ENCODE results near the gene GTF2A1.

Gene GTF2A1

DNA sequence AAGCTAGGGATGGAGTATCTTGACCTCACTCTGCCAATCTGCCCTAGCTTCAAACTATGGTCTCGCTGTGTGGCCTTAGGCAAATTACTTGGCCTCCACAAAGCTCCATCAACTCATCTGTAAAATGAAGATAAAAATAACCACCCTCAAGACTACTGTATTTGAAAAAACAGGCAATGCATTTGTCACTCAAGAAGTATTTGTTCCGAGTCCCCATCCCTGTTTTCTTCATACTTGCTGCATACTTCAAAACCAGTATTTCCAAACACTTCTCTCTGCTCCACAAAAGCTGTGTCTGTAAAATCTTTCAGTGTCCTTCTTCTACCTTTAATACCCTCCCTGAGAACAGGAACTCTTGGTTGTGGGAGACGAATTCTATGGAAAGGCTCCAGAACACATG lies 47.9 kb downstream of the GTF2A1 start:
- no peak for DNase-seq

DNA sequence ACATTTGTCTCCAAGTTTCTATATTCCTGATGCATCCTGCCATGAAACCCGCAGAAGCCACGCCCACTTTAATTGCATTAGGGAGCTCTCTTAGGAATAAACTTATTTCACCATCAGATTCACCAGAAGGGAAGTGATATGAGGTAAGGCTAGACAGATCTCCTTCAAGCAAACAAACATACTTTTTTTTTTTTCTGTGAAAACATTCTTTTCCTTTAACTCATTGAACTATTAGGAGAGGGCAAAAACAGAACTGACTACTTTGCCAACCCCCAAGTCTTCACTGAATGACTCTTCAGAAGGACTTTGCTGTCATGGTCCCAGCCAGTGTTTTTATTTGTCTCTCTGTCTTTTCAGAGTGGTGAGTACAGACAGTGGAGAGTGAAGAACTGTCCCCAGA lies 48.4 kb downstream of the GTF2A1 start:
- no peak for DNase-seq

DNA sequence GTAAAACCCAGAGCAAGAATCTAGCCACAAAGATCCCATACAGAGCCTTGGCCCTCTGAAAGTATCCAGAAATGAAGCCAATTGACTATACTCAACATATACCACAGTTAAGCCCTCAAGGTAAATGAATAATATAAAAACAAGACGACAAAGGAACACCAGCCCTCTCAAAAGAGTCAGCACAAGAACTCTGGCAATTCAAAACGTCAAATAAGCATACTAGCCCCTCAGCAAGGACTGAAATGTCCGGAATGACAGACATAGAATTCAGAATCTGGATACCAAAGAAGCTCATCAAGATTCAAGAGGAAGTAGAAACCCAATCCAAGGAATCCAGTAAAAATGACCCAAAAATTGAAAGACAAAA lies 49.9 kb downstream of the GTF2A1 start:
- DNase-seq: peak in 1 of 2 experiments; percentile 49

DNA sequence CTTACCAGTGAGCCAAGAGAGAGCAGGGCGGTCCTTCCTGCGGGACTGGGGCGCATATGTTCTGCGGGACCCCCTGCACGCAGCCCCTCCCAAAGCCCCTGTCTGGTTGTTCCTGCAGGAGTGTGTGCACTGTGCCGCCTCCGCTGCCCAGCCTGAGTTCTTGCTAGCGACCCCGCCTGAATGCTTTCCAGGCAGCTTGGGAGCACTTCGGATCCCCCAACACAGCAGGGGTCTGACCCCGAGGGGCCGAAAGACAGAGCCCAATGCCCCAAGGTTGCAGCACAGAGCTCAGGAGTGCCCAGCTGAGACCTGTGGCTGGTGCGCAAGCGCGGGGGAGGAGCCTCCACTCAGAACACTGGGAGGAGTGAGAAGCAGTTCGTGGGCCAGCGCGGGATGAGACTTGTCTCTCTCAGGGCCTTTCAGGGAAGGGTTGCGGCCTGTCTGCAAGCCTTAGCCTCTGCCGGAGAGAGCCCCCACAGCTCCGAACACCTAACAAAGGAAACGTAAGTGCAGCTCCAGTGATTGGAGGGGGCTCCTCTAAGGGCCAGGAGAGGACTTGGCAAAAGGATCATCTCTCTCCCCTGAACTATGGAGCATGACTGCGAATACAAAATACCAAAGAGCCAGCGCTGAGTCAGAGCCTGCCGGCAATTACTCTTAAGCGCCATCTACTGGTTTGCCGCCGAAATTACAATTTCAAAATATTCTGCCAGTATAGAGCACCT lies 50.5 kb downstream of the GTF2A1 start:
- DNase-seq: peak; percentile 90 to 92

DNA sequence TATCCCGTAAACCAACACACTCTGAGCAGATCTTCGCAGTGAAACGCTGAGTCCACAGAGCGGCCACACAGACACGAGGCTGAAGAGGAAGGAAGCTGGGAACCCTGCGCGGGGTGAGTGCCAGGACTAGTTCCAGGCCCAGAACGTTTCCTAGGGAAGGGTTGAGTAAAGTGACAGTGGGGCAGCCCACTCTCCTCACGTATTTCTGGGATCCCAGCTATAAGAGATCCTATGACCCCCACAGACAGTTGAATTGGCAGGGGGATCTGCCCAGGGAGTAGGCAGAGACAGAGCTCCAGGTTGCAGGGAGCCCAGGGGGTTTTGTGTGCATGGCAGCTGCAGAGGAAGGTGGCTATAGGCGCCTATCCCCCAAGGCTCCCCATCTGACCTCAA lies 51.1 kb downstream of the GTF2A1 start:
- peak; percentile 43 to 65 for DNase-seq

DNA sequence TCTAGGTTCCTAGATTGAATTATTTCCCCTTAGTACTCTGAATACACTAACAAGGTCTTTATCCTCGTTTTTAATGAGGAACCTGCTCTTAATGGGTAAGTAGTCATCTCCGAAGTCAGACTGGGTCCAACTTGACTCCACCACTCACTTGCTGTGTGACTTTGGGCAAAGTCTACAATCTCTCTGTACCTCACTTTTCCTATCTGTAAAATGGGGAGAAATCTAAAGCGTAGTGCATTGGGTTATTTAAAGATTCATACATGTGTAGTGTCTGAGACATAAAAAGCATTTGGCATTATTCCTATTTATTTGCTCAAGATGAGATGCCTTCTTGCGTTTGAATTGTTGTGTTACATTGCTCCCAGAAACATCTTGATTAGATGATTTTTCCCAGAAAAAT lies 51.5 kb downstream of the GTF2A1 start:
- no peak for DNase-seq

DNA sequence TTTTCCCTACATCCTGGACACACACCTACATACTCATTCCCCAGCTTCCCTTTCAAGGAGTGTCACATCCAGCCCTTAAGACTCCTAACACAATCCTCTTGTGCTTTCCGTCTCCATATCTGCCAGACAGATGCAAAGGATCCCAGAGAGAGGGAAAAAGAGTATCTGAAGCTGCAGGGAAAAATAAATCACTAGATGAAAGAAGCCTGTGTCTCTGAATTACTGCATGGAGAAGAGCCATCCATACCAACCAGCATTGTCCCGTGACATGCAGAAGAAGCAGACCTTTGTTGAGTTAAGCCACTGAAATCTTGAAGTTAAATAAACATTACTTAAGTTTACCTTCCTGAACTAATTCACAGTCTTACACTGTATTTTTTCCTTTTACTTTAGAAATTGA lies 54.6 kb downstream of the GTF2A1 start:
- DNase-seq: no peak

DNA sequence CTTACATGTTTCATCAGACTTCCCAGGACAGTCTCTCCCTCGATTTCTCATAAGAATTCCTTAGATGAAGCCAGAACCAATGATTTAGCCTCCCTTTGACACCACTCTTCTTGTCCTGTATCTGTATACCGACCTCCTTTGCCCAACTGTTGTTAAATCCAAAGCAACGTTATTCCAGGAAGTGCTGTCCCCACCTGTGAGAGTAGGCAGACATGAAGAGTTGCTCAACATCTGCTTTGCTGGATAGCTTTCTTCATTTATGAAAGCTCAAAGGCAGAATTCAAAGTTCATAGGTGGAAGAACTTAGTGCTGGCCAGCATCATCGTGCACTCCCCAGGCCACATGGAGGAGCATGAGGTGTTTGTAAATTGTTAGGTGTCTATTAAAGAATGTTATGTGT lies 55.6 kb downstream of the GTF2A1 start:
- DNase-seq: no peak

DNA sequence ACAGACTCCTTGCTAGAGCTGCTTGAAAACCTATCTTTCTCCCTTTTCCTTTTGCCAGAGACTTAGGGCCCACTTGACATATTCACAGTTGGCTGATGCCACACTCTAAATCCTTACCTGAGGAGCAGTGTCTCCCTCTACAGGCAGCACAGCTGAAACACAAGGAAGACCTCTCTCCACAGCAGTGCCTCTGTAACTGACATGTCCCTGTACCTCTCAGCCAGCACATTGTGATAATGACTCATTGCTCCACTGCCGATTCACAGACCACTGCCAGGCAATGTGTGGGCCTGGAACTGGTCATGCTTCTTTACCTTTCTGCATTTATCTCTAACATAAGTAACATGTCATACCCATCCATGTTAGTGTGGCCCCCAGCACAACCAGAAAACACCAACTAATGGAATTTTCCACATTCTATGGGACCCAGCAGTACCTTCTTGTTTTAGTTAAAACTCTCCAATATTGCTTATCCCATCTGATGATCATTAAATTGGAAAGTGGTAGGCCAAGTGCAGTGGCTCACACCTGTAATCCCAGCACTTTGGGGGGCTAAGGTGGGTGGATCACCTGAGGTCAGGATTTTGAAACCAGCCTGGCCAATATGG lies 56.5 kb downstream of the GTF2A1 start:
- DNase-seq: peak; percentile 72 to 78

DNA sequence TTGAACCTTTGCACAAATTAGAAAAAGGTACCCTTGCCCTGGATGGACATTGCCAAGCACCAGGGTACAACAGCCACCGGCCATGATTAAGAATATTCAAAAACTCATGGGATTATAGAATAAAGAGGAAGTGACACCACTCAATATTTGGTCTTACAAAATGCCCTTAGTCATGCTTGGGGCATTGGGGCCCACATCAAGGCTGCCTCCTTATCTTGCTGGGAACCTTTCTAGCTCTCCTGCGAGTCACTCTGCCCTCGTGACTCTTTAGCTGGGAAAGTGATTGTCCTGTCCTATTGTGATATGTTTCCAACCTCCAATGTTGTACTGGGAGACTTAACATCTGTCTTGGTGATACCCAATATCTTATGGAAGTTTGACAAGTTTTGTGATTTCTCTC lies 57.8 kb downstream of the GTF2A1 start:
- DNase-seq: peak; percentile 57 to 63

DNA sequence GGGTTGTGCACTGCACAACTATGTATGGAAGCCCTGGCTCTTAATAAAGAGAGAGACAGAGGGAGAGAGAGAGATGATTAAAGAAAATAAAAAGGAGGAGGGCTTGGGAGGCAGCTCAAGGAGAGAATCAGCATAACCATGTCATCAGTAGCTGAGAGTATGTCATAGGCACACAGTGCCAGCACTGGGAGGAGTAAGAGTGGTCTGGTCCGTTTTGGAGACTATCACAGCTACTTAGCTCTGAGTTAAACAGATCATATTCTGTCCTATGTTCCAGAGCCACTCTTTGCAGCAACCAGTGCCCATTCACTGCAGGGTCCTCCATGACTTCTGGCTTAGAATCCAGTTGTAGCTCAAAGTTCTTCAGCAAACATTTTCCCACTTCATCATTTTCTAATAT lies 59.0 kb downstream of the GTF2A1 start:
- no peak for DNase-seq

DNA sequence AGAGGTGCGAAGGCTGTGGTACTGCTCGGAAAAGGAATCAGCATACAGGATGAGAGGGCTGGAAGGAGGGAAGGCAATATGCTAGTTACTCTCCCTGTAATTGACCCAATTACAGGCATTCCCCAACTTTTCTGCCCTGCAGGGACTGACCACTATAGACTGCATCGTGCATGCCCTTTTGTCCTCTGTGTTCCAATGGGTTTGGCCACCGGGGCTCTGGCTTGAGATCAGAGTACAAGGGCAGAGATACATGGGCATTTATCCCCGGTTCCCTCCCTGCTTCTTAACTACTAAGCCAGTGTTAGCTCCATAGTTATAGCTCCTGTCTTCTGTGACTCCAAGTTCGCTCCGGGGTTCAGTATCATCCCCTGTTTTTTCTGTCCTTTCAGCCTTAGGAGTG lies 59.7 kb downstream of the GTF2A1 start:
- no peak for DNase-seq

DNA sequence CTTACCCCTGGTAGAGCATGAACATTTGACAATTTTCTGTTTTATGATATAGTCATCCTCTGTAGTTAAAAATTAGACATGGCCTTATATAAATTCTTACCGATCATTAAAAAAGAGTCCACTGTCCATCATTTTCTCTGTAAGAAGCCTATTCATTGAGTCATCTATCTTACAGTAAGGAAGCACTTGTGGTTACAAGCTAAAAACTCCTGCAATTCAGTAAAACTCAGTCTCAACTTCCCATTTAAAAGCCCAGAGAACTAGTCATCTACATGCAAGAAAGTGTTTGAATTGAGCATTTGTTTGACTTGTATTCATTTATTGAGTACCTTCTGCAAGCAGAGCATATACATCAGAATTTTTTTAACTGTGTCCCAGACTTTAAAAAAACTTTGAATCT lies 63.3 kb downstream of the GTF2A1 start:
- DNase-seq: peak; percentile 76 to 82

DNA sequence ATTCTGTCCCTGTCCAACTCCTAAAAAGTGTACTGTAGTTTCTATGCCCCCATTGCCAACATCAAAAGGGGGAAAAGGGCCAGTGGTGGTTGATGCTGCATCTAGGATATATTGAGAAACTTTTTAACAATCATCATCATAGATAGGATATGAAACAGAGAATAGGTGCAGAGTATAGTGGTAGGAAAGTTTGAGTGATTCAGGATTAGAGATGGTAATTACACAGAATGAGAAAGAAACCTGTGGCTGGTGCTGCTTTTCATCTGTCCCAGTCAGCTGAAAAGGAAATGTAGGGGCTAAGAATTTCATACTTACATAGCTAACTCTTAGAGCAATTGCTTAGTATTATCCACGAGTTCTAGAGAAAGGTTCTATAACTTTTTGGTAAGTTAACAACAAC lies 67.6 kb downstream of the GTF2A1 start:
- DNase-seq: no peak

DNA sequence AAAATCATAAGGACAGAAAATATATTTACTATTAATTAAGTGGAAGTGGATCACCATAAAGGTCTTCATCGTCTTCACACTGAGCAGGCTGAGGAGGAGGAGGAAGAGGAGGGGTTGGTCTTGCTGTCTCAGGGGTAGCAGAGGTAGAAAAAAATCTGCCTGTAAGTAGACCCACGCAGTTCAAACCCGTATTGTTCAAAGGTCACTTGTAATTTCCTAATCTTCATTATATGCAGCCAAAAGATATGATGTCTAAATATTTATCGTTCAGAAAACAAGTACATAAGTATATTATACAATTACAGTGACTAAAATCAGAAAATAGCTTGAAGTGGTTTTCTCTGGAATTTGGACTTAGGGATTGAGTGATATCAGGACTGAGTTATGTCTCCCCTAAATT lies 72.1 kb downstream of the GTF2A1 start:
- DNase-seq: no peak

DNA sequence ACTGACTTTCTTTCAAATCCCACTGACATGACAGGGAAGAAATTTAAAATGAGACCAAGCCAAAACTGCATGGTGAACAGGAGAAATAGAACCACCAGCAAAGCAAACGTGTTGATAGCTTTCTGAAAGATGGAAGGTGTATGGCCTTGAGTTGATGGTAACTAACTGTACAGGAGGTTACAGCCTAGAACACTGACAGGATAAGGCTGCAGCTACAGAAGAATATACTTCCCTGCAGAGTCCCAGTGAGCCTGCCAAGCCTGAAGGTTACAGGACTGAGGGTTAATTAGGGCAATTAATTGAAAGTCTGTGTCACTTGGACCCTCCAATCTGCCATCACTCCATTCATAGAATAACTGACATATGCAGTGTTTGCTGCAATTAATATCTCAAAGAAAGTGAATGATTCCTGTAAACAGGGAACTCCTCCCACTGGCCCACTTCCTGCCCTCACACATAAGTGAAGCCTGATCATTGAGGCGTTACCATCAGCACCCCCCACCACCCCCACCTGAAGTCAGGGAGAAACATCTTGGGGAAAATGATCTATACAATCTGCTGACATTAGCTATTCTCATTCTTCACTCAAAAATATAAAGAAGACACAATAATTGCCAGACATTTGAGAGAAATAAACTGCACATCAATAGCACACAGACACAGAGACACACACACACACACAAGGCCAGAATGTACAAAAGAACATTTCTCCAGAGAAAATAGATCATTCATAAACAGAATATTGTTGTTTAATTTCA lies 73.4 kb downstream of the GTF2A1 start:
- DNase-seq: no peak

DNA sequence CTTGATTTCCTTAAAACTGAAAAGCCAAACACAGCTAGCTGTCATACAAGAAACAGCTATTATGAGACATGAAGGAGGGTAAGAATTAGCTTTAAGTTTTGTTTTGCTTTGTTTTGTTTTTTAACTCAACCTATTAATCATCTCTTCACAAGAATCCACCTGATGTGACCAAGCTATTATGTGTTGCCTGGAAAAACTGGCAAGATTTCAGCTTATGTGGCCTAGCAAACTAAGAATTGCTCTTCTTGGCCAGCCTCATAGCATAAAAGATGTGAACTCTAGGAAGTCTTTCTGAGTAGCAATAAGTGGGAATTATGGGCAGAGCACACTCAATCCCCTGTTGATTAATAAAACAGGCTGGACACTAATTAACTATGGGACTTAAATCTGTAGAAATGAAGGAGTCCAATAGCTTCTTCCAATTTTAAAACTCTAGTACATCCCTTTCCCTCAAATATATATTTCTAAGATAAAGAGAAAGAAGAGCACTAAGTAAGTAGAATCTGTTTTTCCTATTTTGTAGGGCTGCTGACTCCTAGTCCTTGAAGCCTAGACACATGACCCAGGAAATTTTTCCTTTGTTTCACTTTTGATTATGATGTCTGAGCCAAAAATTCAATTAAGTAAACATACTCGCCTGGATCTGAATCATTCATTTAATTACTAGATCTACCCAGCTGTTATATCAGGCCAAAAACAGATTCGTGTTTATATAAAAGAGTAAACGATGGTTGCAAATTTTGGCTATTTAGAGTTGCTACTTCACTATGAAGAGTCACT lies 75.7 kb downstream of the GTF2A1 start:
- no peak for DNase-seq

DNA sequence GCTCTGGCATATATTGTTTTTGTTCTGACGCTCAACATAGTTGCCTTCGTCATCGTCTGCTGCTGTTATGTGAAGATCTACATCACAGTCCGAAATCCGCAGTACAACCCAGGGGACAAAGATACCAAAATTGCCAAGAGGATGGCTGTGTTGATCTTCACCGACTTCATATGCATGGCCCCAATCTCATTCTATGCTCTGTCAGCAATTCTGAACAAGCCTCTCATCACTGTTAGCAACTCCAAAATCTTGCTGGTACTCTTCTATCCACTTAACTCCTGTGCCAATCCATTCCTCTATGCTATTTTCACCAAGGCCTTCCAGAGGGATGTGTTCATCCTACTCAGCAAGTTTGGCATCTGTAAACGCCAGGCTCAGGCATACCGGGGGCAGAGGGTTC lies 77.0 kb downstream of the GTF2A1 start:
- DNase-seq: no peak

DNA sequence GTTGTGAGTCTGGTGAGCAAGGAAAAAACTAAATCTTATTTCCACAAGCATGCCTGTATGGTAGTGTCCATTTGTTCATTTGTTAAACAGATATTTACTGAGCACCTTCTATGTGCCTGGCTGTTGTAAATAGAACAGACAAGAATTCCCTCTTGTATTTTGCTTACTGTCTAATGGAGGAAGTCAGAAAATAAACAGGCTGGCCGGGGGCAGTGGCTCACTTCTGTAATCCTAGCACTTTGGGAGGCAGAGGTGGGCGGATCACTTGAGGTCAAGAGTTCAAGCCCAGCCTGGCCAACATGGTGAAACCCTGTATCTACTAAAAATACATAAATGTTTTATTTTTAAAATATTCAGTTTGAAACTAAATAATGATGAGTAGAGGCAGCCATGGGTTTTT lies 79.3 kb downstream of the GTF2A1 start:
- DNase-seq: no peak

DNA sequence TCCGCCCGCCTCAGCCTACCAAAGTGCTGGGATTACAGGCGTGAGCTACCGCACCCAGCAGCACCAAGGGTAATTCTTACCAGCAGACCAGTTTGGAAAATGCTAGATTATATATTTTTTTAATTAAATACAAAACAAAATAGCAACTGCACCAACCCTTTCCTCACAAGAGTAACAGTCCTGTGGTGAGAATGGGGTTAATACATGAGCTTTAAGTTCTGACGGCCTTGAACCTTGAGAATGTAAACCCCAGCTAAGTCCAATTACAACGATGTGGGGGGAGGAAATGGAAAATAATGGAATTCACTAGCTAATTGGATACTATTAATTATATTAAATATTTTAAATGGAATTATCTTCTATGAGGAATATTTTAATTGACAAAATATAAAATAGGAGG lies 82.3 kb downstream of the GTF2A1 start:
- DNase-seq: no peak

DNA sequence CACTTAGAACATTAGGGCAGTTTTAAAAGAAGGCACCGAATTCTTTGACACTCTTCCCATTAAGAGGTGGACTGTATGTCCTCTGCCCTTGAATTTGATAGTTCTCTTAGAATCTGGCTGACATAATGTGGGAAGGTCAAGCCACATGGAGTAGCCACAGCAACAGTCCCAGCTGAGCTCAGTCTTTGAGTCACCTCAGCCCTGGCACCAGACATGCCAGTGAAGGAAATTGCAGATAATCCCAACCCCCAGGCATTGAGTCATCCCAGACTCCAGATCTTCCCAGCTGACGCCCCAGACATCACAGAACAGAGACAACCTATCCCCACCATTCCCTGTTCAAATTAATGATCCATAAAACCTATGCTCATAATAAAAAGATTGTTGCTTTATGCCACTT lies 83.4 kb downstream of the GTF2A1 start:
- DNase-seq: no peak

DNA sequence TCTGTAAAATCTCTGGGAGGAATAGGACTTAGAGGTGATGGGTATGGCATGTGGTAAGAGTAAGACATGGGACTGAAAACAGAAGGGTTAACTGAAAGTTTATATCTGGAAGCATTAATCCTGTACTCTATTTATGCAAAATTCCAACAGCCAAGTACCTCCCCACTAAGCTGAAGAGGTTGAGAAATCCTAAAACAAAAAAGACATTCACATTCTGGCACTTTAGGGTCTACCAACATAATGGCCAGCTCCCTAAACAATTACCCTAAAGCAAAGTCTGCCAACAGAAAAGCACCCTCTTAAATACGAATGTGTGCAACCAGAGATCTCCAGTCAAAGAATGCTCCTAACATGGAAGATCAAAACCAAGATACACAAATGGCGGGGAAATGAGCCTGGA lies 87.4 kb downstream of the GTF2A1 start:
- no peak for DNase-seq

DNA sequence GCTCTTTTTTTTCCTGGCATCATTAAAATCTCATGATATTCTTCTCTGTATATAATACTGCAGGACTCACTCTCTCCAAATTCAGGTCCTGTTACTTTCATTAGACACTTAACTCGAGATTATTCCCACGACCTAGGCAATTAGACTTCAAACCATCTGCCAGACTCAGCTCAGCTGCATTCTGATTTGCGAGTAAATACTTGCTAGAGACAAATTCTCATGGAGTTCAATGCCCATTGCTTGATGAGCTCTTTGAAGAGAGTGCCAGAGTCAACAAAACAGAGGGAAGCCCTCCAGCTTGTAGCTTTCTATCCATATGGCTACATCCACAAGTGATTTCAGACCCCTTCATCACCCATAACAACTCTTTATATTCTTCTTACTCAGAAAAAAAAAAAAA lies 88.3 kb downstream of the GTF2A1 start:
- DNase-seq: no peak

DNA sequence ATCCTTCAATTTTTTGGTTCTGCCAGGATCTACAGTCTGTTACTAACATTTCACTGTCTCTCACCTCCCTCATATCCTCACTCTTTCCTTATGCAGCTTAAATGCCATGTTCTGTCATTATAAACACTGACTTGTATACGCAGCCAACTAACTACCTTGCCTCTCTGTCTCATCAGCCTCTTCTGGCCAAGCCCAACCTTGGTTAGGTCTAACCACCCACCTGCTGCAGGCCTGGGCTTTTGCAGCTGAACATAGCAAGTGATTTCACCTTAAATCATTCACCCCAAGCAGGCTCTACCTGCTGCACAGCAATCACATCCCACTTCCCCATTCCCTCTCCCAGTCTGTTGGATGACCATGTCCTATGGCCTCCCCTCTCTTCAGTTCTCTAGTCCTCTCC lies 91.5 kb downstream of the GTF2A1 start:
- no peak for DNase-seq

All from Kasumi-1 (cell line).